Glutamatergic neuron (in vitro differentiated cells): ENCODE data around the gene LDLRAD4. TPM values are rescaled to one million over a fixed set of nuclear protein-coding genes. Genes with fewer than 3 reads are reported as not detected.

Experiments
- DNase-seq: peaks from one replicate; pipeline ENCODE4 v3.0.0; 2022
- H3K27ac Mint-ChIP-seq: one replicate; pipeline ENCODE4 v1.8.0; 2020; ENCODE audit warnings: mild to moderate bottlenecking, mixed read lengths, inconsistent platforms; ENCODE audit not compliant: unreplicated experiment
- H3K27me3 Mint-ChIP-seq: one replicate; pipeline ENCODE4 v1.8.0; 2020; ENCODE audit warnings: mild to moderate bottlenecking, moderate library complexity, mixed read lengths, inconsistent platforms; ENCODE audit not compliant: unreplicated experiment
- H3K36me3 Mint-ChIP-seq: one replicate; pipeline ENCODE4 v1.8.0; 2020; ENCODE audit warnings: mild to moderate bottlenecking, mixed read lengths, inconsistent platforms; ENCODE audit not compliant: unreplicated experiment
- H3K4me1 Mint-ChIP-seq: one replicate; pipeline ENCODE4 v1.8.0; 2020; ENCODE audit warnings: mild to moderate bottlenecking, low read depth, mixed read lengths, inconsistent platforms; ENCODE audit not compliant: unreplicated experiment
- H3K4me3 Mint-ChIP-seq: one replicate; pipeline ENCODE4 v1.8.0; 2020; ENCODE audit warnings: mild to moderate bottlenecking, mixed read lengths, inconsistent platforms; ENCODE audit not compliant: unreplicated experiment
- H3K9me3 Mint-ChIP-seq: one replicate; pipeline ENCODE4 v1.8.0; 2020; ENCODE audit warnings: mild to moderate bottlenecking, moderate library complexity, mixed read lengths, inconsistent platforms; ENCODE audit not compliant: unreplicated experiment
- total RNA-seq: library from RNA; stranded (reverse); fragmentation: NEBNext Ultra II Directional; extraction: Animal tissue kit (Norgen Biotek cat#: 25700); gene quantifications from one replicate; pipeline ENCODE4 v1.2.1, GENCODE V29; 2021; ENCODE audit not compliant: unreplicated experiment
- TF ChIP-seq, protein P1 (sequence below): fragments of 200-600 bp; sonication (generic); IDR thresholded peaks from one replicate; pipeline ENCODE4 v1.5.0; 2021; ENCODE audit not compliant: partially characterized antibody, unreplicated experiment

LDLRAD4 gene
- total RNA-seq, 1 donor from 2014 or later: 0.29 TPM

DNA sequence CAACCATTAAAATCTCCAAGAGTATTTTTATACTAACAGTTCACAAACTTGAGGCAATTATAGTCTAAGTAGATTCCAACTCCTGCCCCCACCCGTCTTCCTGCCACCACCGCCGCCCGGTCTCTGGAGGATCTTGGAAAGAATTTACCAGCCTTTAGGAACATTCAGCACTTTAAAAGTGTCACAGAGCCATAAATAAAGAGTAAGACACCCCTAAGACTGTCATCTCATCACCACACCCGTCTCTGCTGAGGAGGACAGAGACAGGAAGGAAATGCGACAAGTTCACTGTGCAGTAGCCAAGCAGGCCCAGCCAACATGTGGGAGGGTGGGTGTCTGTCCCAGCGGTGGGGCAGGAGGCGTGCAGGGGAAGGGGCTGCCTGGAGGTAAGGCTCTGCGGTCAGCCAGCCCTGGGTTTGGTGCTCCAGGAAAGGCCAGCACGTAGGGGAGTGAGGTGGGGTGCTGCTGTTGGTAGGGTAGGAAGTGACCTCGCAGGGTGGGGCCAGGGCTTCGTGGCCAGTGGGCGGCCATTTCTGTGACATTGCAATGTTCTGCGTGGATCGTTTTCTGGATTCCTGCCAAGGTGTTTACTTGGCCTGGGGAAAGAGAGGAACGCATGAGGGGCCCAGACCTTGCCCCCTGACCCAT, 396.2 kb downstream of the LDLRAD4 start:
- H3K4me3 Mint-ChIP-seq: no peak overlapping the region
- H3K27ac Mint-ChIP-seq: no peak overlapping the region
- no peaks in the 10 kb centered on the region for H3K36me3 Mint-ChIP-seq
- H3K4me1 Mint-ChIP-seq: peaks cover 8% of the 10 kb centered on the region
- no peak for DNase-seq
- TF ChIP-seq, protein P1, sequence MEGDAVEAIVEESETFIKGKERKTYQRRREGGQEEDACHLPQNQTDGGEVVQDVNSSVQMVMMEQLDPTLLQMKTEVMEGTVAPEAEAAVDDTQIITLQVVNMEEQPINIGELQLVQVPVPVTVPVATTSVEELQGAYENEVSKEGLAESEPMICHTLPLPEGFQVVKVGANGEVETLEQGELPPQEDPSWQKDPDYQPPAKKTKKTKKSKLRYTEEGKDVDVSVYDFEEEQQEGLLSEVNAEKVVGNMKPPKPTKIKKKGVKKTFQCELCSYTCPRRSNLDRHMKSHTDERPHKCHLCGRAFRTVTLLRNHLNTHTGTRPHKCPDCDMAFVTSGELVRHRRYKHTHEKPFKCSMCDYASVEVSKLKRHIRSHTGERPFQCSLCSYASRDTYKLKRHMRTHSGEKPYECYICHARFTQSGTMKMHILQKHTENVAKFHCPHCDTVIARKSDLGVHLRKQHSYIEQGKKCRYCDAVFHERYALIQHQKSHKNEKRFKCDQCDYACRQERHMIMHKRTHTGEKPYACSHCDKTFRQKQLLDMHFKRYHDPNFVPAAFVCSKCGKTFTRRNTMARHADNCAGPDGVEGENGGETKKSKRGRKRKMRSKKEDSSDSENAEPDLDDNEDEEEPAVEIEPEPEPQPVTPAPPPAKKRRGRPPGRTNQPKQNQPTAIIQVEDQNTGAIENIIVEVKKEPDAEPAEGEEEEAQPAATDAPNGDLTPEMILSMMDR: no peak
- H3K9me3 Mint-ChIP-seq: no peaks in the 10 kb centered on the region
- peaks cover 2% of the 10 kb centered on the region for H3K27me3 Mint-ChIP-seq

DNA sequence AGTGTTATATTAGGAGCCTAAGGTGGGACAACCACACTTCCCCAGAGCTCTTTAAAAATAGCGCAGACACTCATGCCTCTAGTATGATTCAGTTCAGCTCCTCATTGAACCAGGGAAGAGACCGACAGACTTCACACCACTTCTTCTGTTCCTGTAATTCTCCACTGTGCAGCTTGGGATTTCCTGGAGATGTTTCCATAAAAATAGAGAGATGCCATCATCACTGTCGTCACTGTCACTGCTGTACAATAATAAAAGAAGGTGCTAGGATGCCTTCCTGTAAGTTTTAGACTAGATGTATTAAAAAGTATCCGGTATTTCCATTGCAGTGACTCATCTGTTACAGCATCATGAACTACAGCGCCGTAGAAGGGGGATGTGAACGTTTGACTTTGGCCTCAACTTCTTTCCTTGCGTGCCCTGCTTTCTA, 396.9 kb downstream of the LDLRAD4 start:
- peaks cover 8% of the 10 kb centered on the region for H3K4me1 Mint-ChIP-seq
- no peaks in the 10 kb centered on the region for H3K9me3 Mint-ChIP-seq
- H3K36me3 Mint-ChIP-seq: no peaks in the 10 kb centered on the region
- peaks cover 5% of the 10 kb centered on the region for H3K27me3 Mint-ChIP-seq
- TF ChIP-seq, protein P1: no peak
- no peak overlapping the region for H3K4me3 Mint-ChIP-seq
- no peak overlapping the region for H3K27ac Mint-ChIP-seq
- DNase-seq: no peak

DNA sequence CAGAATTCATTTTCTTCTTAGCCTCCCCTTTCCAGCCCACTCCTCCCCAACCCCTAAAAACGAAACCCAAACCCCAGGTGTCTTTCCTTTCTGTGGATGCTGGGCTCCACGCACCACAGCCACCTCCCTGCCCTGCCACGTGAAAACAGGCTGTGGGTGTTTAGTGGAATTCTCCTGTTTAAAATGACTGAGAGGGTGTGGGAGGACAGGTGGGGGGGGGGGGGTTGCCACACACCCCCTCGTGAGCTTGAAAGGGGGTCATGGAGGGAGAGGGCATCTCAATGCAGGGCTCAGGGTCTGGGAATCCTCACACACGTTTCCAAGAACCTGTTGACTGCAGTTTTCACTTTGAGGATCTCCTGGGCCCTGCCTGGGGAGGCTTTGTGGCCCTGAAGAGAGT, 397.5 kb downstream of the LDLRAD4 start:
- H3K4me3 Mint-ChIP-seq: no peak overlapping the region
- H3K9me3 Mint-ChIP-seq: no peaks in the 10 kb centered on the region
- TF ChIP-seq, protein P1: no peak
- peaks cover 6% of the 10 kb centered on the region for H3K27me3 Mint-ChIP-seq
- no peak for DNase-seq
- no peak overlapping the region for H3K27ac Mint-ChIP-seq
- H3K36me3 Mint-ChIP-seq: no peaks in the 10 kb centered on the region
- H3K4me1 Mint-ChIP-seq: peaks cover 6% of the 10 kb centered on the region

DNA sequence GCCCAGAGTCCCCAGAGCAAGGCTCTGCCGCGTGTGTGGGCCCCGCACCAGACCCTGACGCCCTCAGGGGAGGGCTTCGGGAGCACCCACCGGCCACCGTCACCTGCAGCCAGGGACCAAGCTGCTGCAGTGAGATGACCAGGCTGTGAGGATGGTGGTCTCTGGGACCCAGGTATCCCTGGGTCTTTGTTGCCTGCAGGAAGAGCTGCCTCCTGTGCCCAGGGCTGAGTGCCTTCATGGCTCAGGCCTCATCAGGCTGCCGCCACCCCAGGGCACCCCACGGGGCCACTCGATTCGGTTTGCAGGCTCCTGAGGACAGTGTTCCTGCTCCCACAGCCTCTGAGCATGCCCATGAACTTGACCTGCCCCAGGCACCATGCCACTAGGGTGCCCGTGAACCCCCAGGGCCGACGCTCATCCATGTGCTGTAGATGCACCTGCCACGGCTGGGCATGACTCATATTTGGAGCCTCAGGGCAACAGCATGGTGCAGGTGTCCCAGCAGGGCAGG, 398.0 kb downstream of the LDLRAD4 start:
- Mint-ChIP-seq H3K36me3 (no peaks in the 10 kb centered on the region), H3K9me3 (no peaks in the 10 kb centered on the region), H3K27me3 (peaks cover 6% of the 10 kb centered on the region), H3K4me3 (no peak overlapping the region), H3K27ac (no peak overlapping the region), H3K4me1 (peaks cover under 1% of the 10 kb centered on the region)
- no peak for DNase-seq
- TF ChIP-seq, protein P1: no peak

DNA sequence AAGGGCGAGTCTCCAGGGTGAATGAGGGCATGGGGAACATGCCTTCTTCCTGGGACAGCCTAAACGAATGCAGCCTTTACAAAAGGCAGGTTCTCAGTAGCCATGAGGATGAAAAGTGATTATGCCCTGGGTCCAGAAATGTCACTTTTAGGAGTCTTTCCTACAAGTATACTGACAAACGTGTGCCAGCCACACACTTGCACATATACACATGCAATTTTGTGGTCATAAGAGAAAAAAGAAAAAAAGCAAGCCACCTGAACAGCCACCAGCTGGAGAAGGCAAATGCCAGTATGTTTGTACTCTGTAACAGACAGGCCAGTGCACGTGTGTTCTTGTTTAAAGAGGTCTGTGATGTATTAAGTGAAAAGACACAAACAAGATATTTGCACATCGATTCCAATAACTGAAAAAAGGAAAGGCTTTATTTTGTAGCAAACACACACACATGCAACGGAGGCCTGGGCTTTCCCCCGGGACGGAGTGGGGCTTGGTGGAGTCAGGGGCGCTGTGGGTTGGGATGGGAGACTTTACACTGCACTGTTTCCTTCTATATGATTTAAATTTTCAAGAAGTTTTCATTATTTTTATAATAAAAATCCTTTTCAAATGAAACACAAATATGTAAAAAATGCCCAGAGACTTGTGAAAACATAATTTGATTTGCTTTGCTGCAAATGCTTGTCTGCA, 399.4 kb downstream of the LDLRAD4 start:
- no peak overlapping the region for H3K27ac Mint-ChIP-seq
- peaks cover 8% of the 10 kb centered on the region for H3K27me3 Mint-ChIP-seq
- no peaks in the 10 kb centered on the region for H3K36me3 Mint-ChIP-seq
- H3K9me3 Mint-ChIP-seq: peaks cover 1% of the 10 kb centered on the region
- TF ChIP-seq, protein P1: no peak
- no peak for DNase-seq
- no peaks in the 10 kb centered on the region for H3K4me1 Mint-ChIP-seq
- H3K4me3 Mint-ChIP-seq: no peak overlapping the region
